Liver (tissue), 9 donors: ENCODE measurements around the gene APP. TPM values are rescaled to one million over a fixed set of nuclear protein-coding genes. Genes with fewer than 3 reads are reported as not detected.

ENCODE experiments used
- DNase-seq: peaks from one replicate; pipeline ENCODE4 v3.0.0-alpha.2; 2017; ENCODE audit warnings: low spot score
- H3K27ac ChIP-seq, 2 donors: one replicate each; pipeline ENCODE4 v1.7.0; 2013; ENCODE audit warnings: inconsistent platforms in 2 of 2, low read length in 2 of 2, control low read depth in 1 of 2, low read depth in 1 of 2, mild to moderate bottlenecking in 1 of 2
- H3K27me3 ChIP-seq, 4 donors: one replicate each; pipeline versions ENCODE4 v1.6.1 to v1.7.0; 2013; ENCODE audit warnings: low read length in 3 of 4, inconsistent platforms in 1 of 4, mild to moderate bottlenecking in 1 of 4, moderate library complexity in 1 of 4; ENCODE audit not compliant: control insufficient read depth in 4 of 4, insufficient read depth in 4 of 4
- H3K36me3 ChIP-seq, 4 donors: one replicate each; pipeline versions ENCODE4 v1.6.1 to v1.7.0; 2013; ENCODE audit warnings: low read length in 3 of 4, mild to moderate bottlenecking in 3 of 4, low read depth in 1 of 4, moderate library complexity in 1 of 4; ENCODE audit not compliant: control insufficient read depth in 4 of 4, insufficient read depth in 3 of 4
- H3K4me1 ChIP-seq, 4 donors: one replicate each; pipeline versions ENCODE4 v1.6.1 to v1.7.0; 2013; ENCODE audit warnings: low read length in 3 of 4, mild to moderate bottlenecking in 3 of 4, moderate library complexity in 1 of 4; ENCODE audit not compliant: control insufficient read depth in 4 of 4, insufficient read depth in 4 of 4
- H3K4me3 ChIP-seq, 3 donors: one replicate each; pipeline versions ENCODE4 v1.6.1 to v1.7.0; 2013; ENCODE audit warnings: low read length in 3 of 3, control low read depth in 1 of 3, low read depth in 1 of 3, mild to moderate bottlenecking in 1 of 3
- H3K9ac ChIP-seq, 2 donors: one replicate each; pipeline ENCODE4 v1.7.0; 2013; ENCODE audit warnings: low read length in 2 of 2, mild to moderate bottlenecking in 2 of 2, moderate library complexity in 2 of 2, control low read depth in 1 of 2, low read depth in 1 of 2
- H3K9me3 ChIP-seq, 4 donors: one replicate each; pipeline versions ENCODE4 v1.6.1 to v1.7.0; 2013; ENCODE audit warnings: low read length in 3 of 4; ENCODE audit not compliant: control insufficient read depth in 4 of 4
- EGR1 ChIP-seq, 2 donors: IDR thresholded peaks; 2 replicates each; pipeline ENCODE4 v1.6.1; 2016 to 2018; ENCODE audit warnings: antibody characterized with exemption in 2 of 2, low read depth in 2 of 2
- FOXA1 ChIP-seq: IDR thresholded peaks from 2 replicates; pipeline ENCODE4 v1.6.1; 2016; ENCODE audit warnings: antibody characterized with exemption
- FOXA2 ChIP-seq: IDR thresholded peaks from 2 replicates; pipeline ENCODE4 v1.6.1; 2016; ENCODE audit warnings: antibody characterized with exemption
- GABPA ChIP-seq, 2 donors: IDR thresholded peaks in 1 of 2; conservative IDR thresholded peaks in 1 of 2; 2 replicates each; pipeline ENCODE4 v1.6.1; 2016; ENCODE audit warnings: antibody characterized with exemption in 2 of 2, mild to moderate bottlenecking in 1 of 2, moderate library complexity in 1 of 2
- HNF4A ChIP-seq, 2 donors: conservative IDR thresholded peaks; 2 replicates each; pipeline ENCODE4 v1.6.1; 2016; ENCODE audit warnings: antibody characterized with exemption in 2 of 2, mild to moderate bottlenecking in 2 of 2
- JUND ChIP-seq, 2 donors: IDR thresholded peaks; 2 replicates each; pipeline ENCODE4 v1.6.1; 2016; ENCODE audit warnings: antibody characterized with exemption in 2 of 2
- NR2F2 ChIP-seq: IDR thresholded peaks from 2 replicates; pipeline ENCODE4 v1.6.1; 2016; ENCODE audit warnings: antibody characterized with exemption
- RAD21 ChIP-seq, 2 donors: IDR thresholded peaks; 2 replicates each; pipeline ENCODE4 v1.6.1; 2016; ENCODE audit warnings: antibody characterized with exemption in 2 of 2, mild to moderate bottlenecking in 2 of 2
- RXRA ChIP-seq, 2 donors: IDR thresholded peaks; 2 replicates each; pipeline ENCODE4 v1.6.1; 2017 to 2018; ENCODE audit warnings: antibody characterized with exemption in 2 of 2, mild to moderate bottlenecking in 1 of 2
- SP1 ChIP-seq: IDR thresholded peaks from 2 replicates; pipeline ENCODE4 v1.6.1; 2018; ENCODE audit warnings: antibody characterized with exemption, mild to moderate bottlenecking
- YY1 ChIP-seq: IDR thresholded peaks from 2 replicates; pipeline ENCODE4 v1.6.1; 2016; ENCODE audit warnings: antibody characterized with exemption, mild to moderate bottlenecking
- ZBTB33 ChIP-seq: IDR thresholded peaks from 2 replicates; pipeline ENCODE4 v1.6.1; 2016; ENCODE audit warnings: antibody characterized with exemption
- WGBS: extraction: QIAGEN DNeasy Blood & Tissue Kit; methylation state at CpG from one replicate; pipeline ENCODE4 v1.1.7; 2013; 5-methylcytosine and 5-hydroxymethylcytosine counted together
- polyA plus RNA-seq, 2 donors: library from polyadenylated mRNA; stranded (reverse) in 1 of 2; unstranded in 1 of 2; fragments of 200-250 nt in 1 of 2; fragments of >200 nt in 1 of 2; fragmentation: Nextera tagmentation in 1 of 2; extraction: Ambion mirVana in 1 of 2; gene quantifications; one replicate each; pipeline versions ENCODE4 v1.2.1 to v1.2.3, GENCODE V29; 2013 to 2015
- total RNA-seq, 2 donors: library from RNA; depleted of rRNA; stranded (reverse); fragments of >200 nt; gene quantifications; one replicate each; pipeline ENCODE4 v1.2.3, GENCODE V29; 2014
- TF ChIP-seq, protein P1 (sequence below): fragments of 150-350 bp; IDR thresholded peaks from 2 replicates; pipeline ENCODE4 v1.5.1; 2017; ENCODE audit warnings: improper control_type of control experiment, low read depth, low read length; ENCODE audit not compliant: missing input control
- TF ChIP-seq, protein P2 (sequence below): IDR thresholded peaks from 2 replicates; pipeline ENCODE4 v1.6.1; 2016; ENCODE audit warnings: antibody characterized with exemption
- TF ChIP-seq, protein P3 (sequence below): IDR thresholded peaks from 2 replicates; pipeline ENCODE4 v1.6.1; 2016; ENCODE audit warnings: antibody characterized with exemption, mild to moderate bottlenecking
- TF ChIP-seq, protein P4 (sequence below): IDR thresholded peaks from 2 replicates; pipeline ENCODE4 v1.6.1; 2016; ENCODE audit warnings: antibody characterized with exemption
- donor health status: healthy.
- donor health status: healthy.
- donor health status: healthy.
- donor health status: healthy.
- donor health status: healthy.

APP gene
- total and polyA plus RNA-seq, 4 donors, result 24.9 to 201 (median 111) TPM

- Histone ChIP-seq H3K27me3 (no peaks in the 10 kb centered on the region), H3K27ac (no peak overlapping the region), H3K4me1 (peaks cover 0 to 10% (median 4%) of the 10 kb centered on the region in 4 donors), H3K9me3 (no peaks in the 10 kb centered on the region), H3K9ac (no peak overlapping the region), H3K36me3 (peaks cover 0 to 5% (median under 1%) of the 10 kb centered on the region in 4 donors), H3K4me3 (no peak overlapping the region)
- 84% methylated on average over 3 of the region's 3 CpGs for WGBS
- TF ChIP-seq JUND (IDR thresholded peaks at IDR 0.05) (no peak), RXRA (IDR thresholded peaks at IDR 0.05) (no peak), NR2F2 (no peak), EGR1 (IDR thresholded peaks at IDR 0.05; ENCODE audit: low read depth in 2 of 2) (no peak), HNF4A (conservative IDR thresholded peaks at IDR 0.05) (no peak), FOXA1 (no peak), FOXA2 (no peak), YY1 (no peak), GABPA (IDR thresholded peaks at IDR 0.05 in 1 of 2, conservative IDR thresholded peaks at IDR 0.05 in 1 of 2) (no peak), RAD21 (IDR thresholded peaks at IDR 0.05) (no peak), ZBTB33 (no peak), SP1 (no peak)
- TF ChIP-seq, protein P1, sequence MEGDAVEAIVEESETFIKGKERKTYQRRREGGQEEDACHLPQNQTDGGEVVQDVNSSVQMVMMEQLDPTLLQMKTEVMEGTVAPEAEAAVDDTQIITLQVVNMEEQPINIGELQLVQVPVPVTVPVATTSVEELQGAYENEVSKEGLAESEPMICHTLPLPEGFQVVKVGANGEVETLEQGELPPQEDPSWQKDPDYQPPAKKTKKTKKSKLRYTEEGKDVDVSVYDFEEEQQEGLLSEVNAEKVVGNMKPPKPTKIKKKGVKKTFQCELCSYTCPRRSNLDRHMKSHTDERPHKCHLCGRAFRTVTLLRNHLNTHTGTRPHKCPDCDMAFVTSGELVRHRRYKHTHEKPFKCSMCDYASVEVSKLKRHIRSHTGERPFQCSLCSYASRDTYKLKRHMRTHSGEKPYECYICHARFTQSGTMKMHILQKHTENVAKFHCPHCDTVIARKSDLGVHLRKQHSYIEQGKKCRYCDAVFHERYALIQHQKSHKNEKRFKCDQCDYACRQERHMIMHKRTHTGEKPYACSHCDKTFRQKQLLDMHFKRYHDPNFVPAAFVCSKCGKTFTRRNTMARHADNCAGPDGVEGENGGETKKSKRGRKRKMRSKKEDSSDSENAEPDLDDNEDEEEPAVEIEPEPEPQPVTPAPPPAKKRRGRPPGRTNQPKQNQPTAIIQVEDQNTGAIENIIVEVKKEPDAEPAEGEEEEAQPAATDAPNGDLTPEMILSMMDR, result no peak
- TF ChIP-seq, protein P2, sequence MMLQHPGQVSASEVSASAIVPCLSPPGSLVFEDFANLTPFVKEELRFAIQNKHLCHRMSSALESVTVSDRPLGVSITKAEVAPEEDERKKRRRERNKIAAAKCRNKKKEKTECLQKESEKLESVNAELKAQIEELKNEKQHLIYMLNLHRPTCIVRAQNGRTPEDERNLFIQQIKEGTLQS, result no peak
- TF ChIP-seq, protein P3, sequence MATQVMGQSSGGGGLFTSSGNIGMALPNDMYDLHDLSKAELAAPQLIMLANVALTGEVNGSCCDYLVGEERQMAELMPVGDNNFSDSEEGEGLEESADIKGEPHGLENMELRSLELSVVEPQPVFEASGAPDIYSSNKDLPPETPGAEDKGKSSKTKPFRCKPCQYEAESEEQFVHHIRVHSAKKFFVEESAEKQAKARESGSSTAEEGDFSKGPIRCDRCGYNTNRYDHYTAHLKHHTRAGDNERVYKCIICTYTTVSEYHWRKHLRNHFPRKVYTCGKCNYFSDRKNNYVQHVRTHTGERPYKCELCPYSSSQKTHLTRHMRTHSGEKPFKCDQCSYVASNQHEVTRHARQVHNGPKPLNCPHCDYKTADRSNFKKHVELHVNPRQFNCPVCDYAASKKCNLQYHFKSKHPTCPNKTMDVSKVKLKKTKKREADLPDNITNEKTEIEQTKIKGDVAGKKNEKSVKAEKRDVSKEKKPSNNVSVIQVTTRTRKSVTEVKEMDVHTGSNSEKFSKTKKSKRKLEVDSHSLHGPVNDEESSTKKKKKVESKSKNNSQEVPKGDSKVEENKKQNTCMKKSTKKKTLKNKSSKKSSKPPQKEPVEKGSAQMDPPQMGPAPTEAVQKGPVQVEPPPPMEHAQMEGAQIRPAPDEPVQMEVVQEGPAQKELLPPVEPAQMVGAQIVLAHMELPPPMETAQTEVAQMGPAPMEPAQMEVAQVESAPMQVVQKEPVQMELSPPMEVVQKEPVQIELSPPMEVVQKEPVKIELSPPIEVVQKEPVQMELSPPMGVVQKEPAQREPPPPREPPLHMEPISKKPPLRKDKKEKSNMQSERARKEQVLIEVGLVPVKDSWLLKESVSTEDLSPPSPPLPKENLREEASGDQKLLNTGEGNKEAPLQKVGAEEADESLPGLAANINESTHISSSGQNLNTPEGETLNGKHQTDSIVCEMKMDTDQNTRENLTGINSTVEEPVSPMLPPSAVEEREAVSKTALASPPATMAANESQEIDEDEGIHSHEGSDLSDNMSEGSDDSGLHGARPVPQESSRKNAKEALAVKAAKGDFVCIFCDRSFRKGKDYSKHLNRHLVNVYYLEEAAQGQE, result no peak
- TF ChIP-seq, protein P4, sequence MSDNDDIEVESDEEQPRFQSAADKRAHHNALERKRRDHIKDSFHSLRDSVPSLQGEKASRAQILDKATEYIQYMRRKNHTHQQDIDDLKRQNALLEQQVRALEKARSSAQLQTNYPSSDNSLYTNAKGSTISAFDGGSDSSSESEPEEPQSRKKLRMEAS, result no peak
- no peak for DNase-seq
These were observed 225.8 kb downstream of the APP start for GRCh38 chr21:25944672-25945213.
